Measurements from ENCODE around the gene GPC3. TPM values are rescaled to one million over a fixed set of nuclear protein-coding genes. Genes with fewer than 3 reads are reported as not detected.

The GPC3 gene
- total and polyA plus RNA-seq, 2 experiments from 2014 or later: 36.8 to 60.1 TPM

GRCh38 chrX:133881007-133881406 is 104.4 kb downstream of the GPC3 start (continued):
- no peak for TF ChIP-seq CTCF (conservative IDR thresholded peaks at IDR 0.05; ENCODE audit: low read depth in 2 of 2)
- TF ChIP-seq NANOG (IDR thresholded peaks at IDR 0.05; ENCODE audit: borderline replicate concordance): no peak
- no peak for TF ChIP-seq ZNF331 (CRISPR knock-in tag; IDR thresholded peaks at IDR 0.05; ENCODE audit: low read depth)

GRCh38 chrX:133880032-133880443 is 105.4 kb downstream of the GPC3 start:
- Mint-ChIP-seq H3K4me1 (peaks cover 22% of the 10 kb centered on the region; the same call in 2 of the 3 replicates), H3K4me3 (no peak overlapping the region), H3K27ac (no peak overlapping the region), H3K36me3 (ENCODE audit: low read depth) (no peaks in the 10 kb centered on the region), H3K9me3 (no peaks in the 10 kb centered on the region), H3K27me3 (ENCODE audit: insufficient read depth, low read depth, poor library complexity) (peaks cover 3% of the 10 kb centered on the region)
- no peak overlapping the region for H2AFZ ChIP-seq
- H3K9me2 ChIP-seq (ENCODE audit: insufficient read depth): no peaks in the 10 kb centered on the region
- peaks cover 14% of the 10 kb centered on the region; the same call in 1 of the 2 replicates for H3K4me1 ChIP-seq (ENCODE audit: insufficient read depth)
- no peak overlapping the region for H3K4me3 ChIP-seq
- DNase-seq (ENCODE audit: low spot score) (no peak), ATAC-seq (no peak)
- no peaks in the 10 kb centered on the region for H3K36me3 ChIP-seq (ENCODE audit: insufficient read depth)
- no peak overlapping the region for H3K27ac ChIP-seq (ENCODE audit: low read depth)
- H3K4me2 ChIP-seq: no peak overlapping the region
- no peaks in the 10 kb centered on the region for H3K27me3 ChIP-seq (ENCODE audit: insufficient read depth)
- H4K20me1 ChIP-seq (replicated peaks; ENCODE audit: insufficient read depth): no peaks in the 10 kb centered on the region
- no peaks in the 10 kb centered on the region for H3K79me2 ChIP-seq (replicated peaks; ENCODE audit: insufficient read depth)
- no peaks in the 10 kb centered on the region for H3F3A ChIP-seq (replicated peaks; ENCODE audit: low read depth)
- no peak for TF ChIP-seq EZH2phosphoT487 (IDR thresholded peaks at IDR 0.05; ENCODE audit: unreplicated experiment)
- TF ChIP-seq, protein P1, sequence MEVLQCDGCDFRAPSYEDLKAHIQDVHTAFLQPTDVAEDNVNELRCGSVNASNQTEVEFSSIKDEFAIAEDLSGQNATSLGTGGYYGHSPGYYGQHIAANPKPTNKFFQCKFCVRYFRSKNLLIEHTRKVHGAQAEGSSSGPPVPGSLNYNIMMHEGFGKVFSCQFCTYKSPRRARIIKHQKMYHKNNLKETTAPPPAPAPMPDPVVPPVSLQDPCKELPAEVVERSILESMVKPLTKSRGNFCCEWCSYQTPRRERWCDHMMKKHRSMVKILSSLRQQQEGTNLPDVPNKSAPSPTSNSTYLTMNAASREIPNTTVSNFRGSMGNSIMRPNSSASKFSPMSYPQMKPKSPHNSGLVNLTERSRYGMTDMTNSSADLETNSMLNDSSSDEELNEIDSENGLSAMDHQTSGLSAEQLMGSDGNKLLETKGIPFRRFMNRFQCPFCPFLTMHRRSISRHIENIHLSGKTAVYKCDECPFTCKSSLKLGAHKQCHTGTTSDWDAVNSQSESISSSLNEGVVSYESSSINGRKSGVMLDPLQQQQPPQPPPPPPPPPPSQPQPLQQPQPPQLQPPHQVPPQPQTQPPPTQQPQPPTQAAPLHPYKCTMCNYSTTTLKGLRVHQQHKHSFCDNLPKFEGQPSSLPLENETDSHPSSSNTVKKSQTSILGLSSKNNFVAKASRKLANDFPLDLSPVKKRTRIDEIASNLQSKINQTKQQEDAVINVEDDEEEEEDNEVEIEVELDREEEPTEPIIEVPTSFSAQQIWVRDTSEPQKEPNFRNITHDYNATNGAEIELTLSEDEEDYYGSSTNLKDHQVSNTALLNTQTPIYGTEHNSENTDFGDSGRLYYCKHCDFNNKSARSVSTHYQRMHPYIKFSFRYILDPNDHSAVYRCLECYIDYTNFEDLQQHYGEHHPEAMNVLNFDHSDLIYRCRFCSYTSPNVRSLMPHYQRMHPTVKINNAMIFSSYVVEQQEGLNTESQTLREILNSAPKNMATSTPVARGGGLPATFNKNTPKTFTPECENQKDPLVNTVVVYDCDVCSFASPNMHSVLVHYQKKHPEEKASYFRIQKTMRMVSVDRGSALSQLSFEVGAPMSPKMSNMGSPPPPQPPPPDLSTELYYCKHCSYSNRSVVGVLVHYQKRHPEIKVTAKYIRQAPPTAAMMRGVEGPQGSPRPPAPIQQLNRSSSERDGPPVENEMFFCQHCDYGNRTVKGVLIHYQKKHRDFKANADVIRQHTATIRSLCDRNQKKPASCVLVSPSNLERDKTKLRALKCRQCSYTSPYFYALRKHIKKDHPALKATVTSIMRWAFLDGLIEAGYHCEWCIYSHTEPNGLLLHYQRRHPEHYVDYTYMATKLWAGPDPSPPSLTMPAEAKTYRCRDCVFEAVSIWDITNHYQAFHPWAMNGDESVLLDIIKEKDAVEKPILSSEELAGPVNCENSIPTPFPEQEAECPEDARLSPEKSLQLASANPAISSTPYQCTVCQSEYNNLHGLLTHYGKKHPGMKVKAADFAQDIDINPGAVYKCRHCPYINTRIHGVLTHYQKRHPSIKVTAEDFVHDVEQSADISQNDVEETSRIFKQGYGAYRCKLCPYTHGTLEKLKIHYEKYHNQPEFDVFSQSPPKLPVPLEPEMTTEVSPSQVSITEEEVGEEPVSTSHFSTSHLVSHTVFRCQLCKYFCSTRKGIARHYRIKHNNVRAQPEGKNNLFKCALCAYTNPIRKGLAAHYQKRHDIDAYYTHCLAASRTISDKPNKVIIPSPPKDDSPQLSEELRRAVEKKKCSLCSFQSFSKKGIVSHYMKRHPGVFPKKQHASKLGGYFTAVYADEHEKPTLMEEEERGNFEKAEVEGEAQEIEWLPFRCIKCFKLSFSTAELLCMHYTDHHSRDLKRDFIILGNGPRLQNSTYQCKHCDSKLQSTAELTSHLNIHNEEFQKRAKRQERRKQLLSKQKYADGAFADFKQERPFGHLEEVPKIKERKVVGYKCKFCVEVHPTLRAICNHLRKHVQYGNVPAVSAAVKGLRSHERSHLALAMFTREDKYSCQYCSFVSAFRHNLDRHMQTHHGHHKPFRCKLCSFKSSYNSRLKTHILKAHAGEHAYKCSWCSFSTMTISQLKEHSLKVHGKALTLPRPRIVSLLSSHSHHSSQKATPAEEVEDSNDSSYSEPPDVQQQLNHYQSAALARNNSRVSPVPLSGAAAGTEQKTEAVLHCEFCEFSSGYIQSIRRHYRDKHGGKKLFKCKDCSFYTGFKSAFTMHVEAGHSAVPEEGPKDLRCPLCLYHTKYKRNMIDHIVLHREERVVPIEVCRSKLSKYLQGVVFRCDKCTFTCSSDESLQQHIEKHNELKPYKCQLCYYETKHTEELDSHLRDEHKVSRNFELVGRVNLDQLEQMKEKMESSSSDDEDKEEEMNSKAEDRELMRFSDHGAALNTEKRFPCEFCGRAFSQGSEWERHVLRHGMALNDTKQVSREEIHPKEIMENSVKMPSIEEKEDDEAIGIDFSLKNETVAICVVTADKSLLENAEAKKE (CRISPR knock-in tag; IDR thresholded peaks at IDR 0.05): no peak
- no peak for TF ChIP-seq ZNF331 (CRISPR knock-in tag; IDR thresholded peaks at IDR 0.05; ENCODE audit: low read depth)
- TF ChIP-seq POLR2AphosphoS5 (IDR thresholded peaks at IDR 0.05; ENCODE audit: low read depth): no peak
- no peak for TF ChIP-seq CREB1 (CRISPR knock-in tag; IDR thresholded peaks at IDR 0.05; ENCODE audit: low read depth)
- no peak for TF ChIP-seq ETS1 (IDR thresholded peaks at IDR 0.05)
- TF ChIP-seq, protein P2, sequence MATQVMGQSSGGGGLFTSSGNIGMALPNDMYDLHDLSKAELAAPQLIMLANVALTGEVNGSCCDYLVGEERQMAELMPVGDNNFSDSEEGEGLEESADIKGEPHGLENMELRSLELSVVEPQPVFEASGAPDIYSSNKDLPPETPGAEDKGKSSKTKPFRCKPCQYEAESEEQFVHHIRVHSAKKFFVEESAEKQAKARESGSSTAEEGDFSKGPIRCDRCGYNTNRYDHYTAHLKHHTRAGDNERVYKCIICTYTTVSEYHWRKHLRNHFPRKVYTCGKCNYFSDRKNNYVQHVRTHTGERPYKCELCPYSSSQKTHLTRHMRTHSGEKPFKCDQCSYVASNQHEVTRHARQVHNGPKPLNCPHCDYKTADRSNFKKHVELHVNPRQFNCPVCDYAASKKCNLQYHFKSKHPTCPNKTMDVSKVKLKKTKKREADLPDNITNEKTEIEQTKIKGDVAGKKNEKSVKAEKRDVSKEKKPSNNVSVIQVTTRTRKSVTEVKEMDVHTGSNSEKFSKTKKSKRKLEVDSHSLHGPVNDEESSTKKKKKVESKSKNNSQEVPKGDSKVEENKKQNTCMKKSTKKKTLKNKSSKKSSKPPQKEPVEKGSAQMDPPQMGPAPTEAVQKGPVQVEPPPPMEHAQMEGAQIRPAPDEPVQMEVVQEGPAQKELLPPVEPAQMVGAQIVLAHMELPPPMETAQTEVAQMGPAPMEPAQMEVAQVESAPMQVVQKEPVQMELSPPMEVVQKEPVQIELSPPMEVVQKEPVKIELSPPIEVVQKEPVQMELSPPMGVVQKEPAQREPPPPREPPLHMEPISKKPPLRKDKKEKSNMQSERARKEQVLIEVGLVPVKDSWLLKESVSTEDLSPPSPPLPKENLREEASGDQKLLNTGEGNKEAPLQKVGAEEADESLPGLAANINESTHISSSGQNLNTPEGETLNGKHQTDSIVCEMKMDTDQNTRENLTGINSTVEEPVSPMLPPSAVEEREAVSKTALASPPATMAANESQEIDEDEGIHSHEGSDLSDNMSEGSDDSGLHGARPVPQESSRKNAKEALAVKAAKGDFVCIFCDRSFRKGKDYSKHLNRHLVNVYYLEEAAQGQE (IDR thresholded peaks at IDR 0.05; ENCODE audit: unreplicated experiment): no peak
- TF ChIP-seq JUNB (IDR thresholded peaks at IDR 0.05; ENCODE audit: unreplicated experiment): no peak
- no peak for TF ChIP-seq NANOG (IDR thresholded peaks at IDR 0.05; ENCODE audit: borderline replicate concordance)
- TF ChIP-seq CTCF (conservative IDR thresholded peaks at IDR 0.05; ENCODE audit: low read depth in 2 of 2): no peak

Measured in GM23338 (cell line).